IPS-20b (cell line): Measurements from ENCODE around the gene SRRM3.

Experiments
- H3K27ac ChIP-seq: one replicate; pipeline ENCODE4 v1.5.1; 2013; ENCODE audit warnings: low read length
- H3K27me3 ChIP-seq: 2 replicates; pipeline ENCODE4 v1.6.1; 2013; ENCODE audit warnings: mild to moderate bottlenecking, low read length, inconsistent platforms; ENCODE audit not compliant: insufficient read depth
- H3K36me3 ChIP-seq: 2 replicates; pipeline ENCODE4 v1.6.1; 2013; ENCODE audit warnings: low read depth, mild to moderate bottlenecking, inconsistent platforms, low read length, moderate library complexity; ENCODE audit not compliant: insufficient read depth
- H3K4me1 ChIP-seq: 2 replicates; pipeline ENCODE4 v1.6.1; 2013; ENCODE audit warnings: mild to moderate bottlenecking, control low read depth, inconsistent platforms, low read length, moderate library complexity; ENCODE audit not compliant: insufficient read depth
- H3K4me3 ChIP-seq: 2 replicates; pipeline ENCODE4 v1.5.1; 2013; ENCODE audit warnings: mild to moderate bottlenecking, low read length, inconsistent platforms
- H3K9ac ChIP-seq: 2 replicates; pipeline ENCODE4 v1.6.1; 2013; ENCODE audit warnings: low read depth, mild to moderate bottlenecking, inconsistent platforms, low read length, moderate library complexity
- H3K9me3 ChIP-seq: 2 replicates; pipeline ENCODE4 v1.6.1; 2013; ENCODE audit warnings: mild to moderate bottlenecking, low read depth, low read length, inconsistent platforms; ENCODE audit not compliant: insufficient read depth

Gene SRRM3

DNA sequence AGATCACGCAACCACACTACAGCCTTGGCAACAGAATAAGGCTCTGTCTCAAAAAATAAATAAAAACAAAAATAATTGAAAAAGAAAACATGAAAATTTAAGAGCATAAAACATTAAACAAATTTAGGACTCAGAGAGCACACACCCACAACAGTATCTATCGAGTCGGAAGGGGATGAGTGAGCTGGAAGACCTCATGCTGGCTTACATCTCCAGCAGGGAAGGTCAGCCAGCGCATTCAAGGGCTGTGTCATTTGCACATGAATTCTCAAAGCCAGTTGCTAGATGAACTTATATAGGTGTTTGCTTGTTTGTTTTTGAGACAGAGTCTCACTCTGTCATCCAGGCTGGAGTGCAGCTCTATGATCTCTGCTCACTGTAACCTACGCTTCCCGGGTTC lies 50.3 kb downstream of the SRRM3 start:
- Histone ChIP-seq H3K4me1 (peaks cover 6% of the 10 kb centered on the region; the same call in 1 of the 2 replicates), H3K9ac (no peak overlapping the region), H3K27me3 (no peaks in the 10 kb centered on the region), H3K36me3 (no peaks in the 10 kb centered on the region), H3K9me3 (no peaks in the 10 kb centered on the region), H3K27ac (no peak overlapping the region), H3K4me3 (no peak overlapping the region)

DNA sequence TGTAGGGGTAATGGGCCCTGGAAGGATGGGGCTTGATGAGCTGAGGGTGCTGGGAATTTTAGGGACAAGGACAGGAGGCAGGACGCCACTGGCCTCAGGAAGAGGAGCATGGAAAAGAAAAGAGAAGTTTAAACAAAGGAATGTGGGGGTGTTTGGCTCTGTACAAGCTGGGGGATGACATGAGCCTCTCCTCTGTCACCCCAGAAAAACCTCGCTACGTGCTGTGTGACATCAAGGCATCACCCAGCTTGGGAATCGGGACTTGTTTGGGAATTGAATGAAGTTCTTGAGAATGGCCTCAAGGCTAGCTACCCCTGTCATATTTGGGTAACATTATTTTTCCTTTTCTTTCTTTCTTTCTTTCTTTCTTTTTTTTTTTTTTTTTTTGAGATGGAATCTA lies 53.1 kb downstream of the SRRM3 start:
- peaks cover 6% of the 10 kb centered on the region; the same call in 1 of the 2 replicates for H3K4me1 ChIP-seq

DNA sequence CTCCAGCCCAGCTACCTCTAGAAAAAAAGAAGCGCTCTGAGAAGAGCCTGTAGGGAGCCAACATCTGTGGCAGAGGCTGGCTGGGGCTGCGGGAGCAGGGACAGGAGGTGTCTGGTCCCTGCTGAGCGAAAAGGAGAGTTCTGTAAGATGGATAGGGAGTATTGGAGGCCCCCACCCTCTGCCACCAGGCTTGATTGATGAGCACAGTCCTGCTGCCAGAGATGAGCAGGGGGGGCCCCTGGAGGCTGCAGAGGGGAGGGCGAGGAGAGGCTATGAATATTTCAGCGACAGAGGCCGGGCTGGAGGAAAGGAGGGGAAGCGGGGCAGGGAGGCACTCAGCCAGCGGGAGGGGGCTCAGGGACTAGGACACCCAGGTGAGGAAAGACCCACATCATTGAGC lies 56.3 kb downstream of the SRRM3 start:
- H3K9me3 ChIP-seq, result no peaks in the 10 kb centered on the region
- H3K27me3 ChIP-seq, result no peaks in the 10 kb centered on the region
- no peak overlapping the region for H3K27ac ChIP-seq
- no peak overlapping the region for H3K4me3 ChIP-seq
- no peak overlapping the region for H3K9ac ChIP-seq
- no peaks in the 10 kb centered on the region for H3K36me3 ChIP-seq
- H3K4me1 ChIP-seq, result peaks cover 6% of the 10 kb centered on the region; the same call in 1 of the 2 replicates

More for the DNA sequence above, 53.1 kb downstream of the SRRM3 start:
- Histone ChIP-seq H3K36me3 (no peaks in the 10 kb centered on the region), H3K27me3 (no peaks in the 10 kb centered on the region), H3K9ac (no peak overlapping the region), H3K27ac (no peak overlapping the region), H3K4me3 (no peak overlapping the region), H3K9me3 (no peaks in the 10 kb centered on the region)

DNA sequence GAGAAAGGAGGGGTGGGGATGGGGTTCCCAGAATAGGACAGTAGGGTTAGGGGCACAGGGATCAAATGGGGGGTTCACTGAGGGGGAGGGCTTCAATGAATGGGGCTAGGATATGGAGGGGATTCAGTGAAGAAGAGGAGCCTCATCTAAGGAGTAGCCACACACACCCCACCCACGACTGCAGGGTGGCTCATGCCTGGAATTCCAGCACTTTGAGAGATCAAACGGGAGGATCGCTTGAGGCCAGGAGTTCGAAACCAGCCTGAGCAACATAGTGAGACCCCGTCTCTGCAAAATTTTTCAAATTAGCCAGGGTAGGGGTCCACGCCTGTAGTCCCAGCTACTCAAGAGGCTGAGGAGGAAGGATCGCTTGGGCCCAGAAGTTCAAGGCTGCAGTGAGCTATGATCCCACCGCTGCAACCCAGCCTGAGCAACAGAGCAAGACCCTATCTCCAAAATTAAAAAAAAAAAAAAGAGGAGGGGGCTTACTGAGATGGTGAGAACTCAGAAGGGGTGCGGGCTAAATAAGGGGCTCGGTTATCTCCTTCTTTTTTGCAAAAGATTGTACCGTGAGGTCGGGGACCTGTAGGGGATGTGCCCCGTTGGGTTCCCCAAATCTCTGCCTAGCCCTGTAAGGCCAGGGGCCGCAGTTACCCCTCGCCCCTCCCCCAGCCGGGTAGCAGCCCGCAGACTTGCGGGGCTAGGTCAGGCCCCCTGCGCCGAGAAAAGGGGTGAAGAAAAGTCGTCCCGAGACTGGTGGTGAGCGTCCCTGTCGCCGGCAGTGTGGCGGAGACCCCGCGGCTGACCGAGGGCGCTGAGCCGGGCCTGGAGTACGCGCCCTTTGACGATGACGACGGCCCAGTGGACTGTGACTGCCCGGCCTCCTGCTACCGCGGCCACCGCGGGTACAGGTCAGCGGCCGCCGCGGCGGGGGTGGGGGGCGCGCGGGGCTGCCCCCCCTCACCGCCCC lies 57.7 kb downstream of the SRRM3 start:
- H3K4me3 ChIP-seq, result peak overlapping the region; percentile 75
- H3K4me1 ChIP-seq, result peaks cover 6% of the 10 kb centered on the region; the same call in 1 of the 2 replicates
- H3K9ac ChIP-seq, result peak overlapping the region; percentile 73; the same call in 1 of the 2 replicates

DNA sequence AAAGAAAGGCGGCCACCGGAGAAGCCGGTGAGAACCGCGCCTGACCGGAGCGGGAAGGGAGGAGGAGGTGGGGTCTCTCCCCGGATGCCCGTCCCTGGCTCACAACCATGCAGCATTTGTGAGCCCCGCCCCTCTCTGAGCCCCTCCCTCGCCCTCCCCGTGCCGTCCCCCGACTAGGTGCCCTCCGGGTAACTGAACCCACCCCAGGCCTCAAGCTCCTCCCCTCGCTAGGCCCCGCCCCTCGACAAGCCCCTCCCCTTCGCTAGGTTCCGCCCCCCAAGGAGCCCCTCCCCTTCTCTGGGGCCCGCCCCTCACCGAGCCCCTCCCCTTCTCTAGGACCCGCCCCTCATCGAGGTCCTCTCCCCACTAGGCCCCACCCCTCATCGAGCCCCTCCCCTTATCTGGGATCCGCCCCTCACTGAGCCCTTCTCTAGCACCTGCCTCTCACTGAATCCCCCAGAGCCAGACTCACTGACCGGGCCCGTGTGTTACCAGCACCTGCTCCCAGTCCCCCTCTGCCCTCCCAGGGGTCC lies 58.5 kb downstream of the SRRM3 start:
- peaks cover 6% of the 10 kb centered on the region; the same call in 1 of the 2 replicates for H3K4me1 ChIP-seq
- no peaks in the 10 kb centered on the region for H3K27me3 ChIP-seq
- no peaks in the 10 kb centered on the region for H3K36me3 ChIP-seq
- peak overlapping the region; percentile 75; the same call in 1 of the 2 replicates for H3K4me3 ChIP-seq
- no peak overlapping the region for H3K27ac ChIP-seq
- no peaks in the 10 kb centered on the region for H3K9me3 ChIP-seq
- peak overlapping the region; percentile 73; the same call in 1 of the 2 replicates for H3K9ac ChIP-seq

More for the DNA sequence above, 57.7 kb downstream of the SRRM3 start:
- H3K27me3 ChIP-seq, result no peaks in the 10 kb centered on the region
- H3K27ac ChIP-seq, result no peak overlapping the region
- no peaks in the 10 kb centered on the region for H3K9me3 ChIP-seq
- H3K36me3 ChIP-seq, result no peaks in the 10 kb centered on the region

DNA sequence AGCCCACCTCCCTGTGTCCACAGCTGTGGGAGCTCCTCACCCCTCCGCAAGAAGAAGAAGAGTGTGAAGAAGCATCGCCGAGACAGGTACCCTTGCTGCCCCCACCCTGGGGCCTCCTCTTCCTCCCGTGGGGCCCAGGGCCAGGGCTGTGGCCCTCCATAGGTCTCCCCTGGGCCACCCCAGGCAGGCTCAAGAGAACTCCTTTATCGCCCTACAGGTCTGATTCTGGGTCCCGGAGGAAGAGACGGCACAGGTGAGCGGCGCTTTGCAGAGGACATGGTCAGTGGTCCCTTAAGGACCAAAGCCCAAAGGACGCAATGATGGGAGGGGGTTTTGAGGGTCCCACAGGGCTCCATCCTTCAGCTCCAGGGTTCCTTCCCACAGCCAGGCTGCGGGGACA lies 59.6 kb downstream of the SRRM3 start:
- Histone ChIP-seq H3K9me3 (no peaks in the 10 kb centered on the region), H3K4me1 (peaks cover 6% of the 10 kb centered on the region; the same call in 1 of the 2 replicates)

DNA sequence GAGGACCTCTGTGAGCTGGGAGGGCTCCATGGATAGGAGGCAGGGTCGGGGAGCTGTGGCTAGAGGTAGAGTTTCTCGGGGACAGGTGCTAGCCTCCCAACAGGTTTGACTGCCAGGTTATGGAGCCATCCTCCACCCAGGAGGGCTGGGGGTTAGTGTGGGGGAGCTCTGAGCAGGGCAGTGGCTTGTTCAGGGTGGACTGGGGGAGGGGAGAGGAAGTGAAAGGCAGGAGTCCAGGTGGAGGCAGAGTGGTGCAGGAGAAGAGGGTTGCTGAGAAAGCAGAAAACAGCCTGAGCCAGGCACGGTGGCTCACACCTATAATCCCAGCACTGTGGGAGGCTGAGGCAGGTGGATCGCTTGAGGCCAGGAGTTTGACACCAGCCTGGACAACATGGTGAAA lies 60.2 kb downstream of the SRRM3 start:
- H3K4me1 ChIP-seq, result peaks cover 6% of the 10 kb centered on the region; the same call in 1 of the 2 replicates
- H3K4me3 ChIP-seq, result no peak overlapping the region
- H3K36me3 ChIP-seq, result no peaks in the 10 kb centered on the region
- H3K9me3 ChIP-seq, result no peaks in the 10 kb centered on the region
- H3K9ac ChIP-seq, result no peak overlapping the region
- H3K27ac ChIP-seq, result no peak overlapping the region
- peaks cover 5% of the 10 kb centered on the region for H3K27me3 ChIP-seq

More for the DNA sequence above, 59.6 kb downstream of the SRRM3 start:
- H3K9ac ChIP-seq, result no peak overlapping the region
- no peaks in the 10 kb centered on the region for H3K27me3 ChIP-seq
- H3K36me3 ChIP-seq, result no peaks in the 10 kb centered on the region
- H3K4me3 ChIP-seq, result no peak overlapping the region
- H3K27ac ChIP-seq, result no peak overlapping the region

DNA sequence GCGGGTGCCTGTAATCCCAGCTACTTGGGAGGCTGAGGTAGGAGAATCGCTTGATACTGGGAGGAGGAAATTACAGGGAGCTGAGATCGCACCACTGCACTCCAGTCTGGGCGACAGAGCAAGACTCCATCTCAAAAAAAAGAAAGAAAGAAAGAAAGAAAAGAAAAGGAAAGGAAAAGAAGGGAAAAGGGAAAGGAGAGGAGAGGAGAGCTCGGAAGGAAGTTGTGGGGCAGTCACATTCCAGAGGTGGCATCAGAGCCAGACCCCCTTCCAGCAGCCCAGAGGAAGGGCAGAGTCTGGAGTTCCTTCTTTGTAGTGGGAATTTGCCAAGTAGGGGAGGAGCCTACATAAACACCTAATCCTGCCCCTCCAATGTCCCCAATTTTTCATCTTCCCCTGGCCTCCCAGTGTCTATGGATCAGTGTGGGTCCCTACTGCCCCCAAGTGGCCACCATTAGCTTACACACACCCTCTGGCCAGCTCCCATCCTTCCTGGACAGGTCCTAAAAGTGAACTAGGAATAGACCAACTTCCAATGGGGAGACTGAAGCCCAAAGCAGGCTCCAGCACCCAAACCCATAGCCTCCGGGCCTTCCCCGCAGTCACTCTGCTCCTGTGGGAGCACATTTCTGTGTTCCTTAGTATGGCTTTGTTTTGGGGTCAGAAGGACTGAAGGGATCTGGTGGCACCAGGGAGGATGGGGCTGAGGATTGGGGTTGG lies 61.1 kb downstream of the SRRM3 start:
- H3K27me3 ChIP-seq, result peaks cover 11% of the 10 kb centered on the region
- H3K9me3 ChIP-seq, result no peaks in the 10 kb centered on the region
- peaks cover 6% of the 10 kb centered on the region; the same call in 1 of the 2 replicates for H3K4me1 ChIP-seq
- no peaks in the 10 kb centered on the region for H3K36me3 ChIP-seq
- no peak overlapping the region for H3K27ac ChIP-seq
- H3K9ac ChIP-seq, result no peak overlapping the region
- H3K4me3 ChIP-seq, result no peak overlapping the region

DNA sequence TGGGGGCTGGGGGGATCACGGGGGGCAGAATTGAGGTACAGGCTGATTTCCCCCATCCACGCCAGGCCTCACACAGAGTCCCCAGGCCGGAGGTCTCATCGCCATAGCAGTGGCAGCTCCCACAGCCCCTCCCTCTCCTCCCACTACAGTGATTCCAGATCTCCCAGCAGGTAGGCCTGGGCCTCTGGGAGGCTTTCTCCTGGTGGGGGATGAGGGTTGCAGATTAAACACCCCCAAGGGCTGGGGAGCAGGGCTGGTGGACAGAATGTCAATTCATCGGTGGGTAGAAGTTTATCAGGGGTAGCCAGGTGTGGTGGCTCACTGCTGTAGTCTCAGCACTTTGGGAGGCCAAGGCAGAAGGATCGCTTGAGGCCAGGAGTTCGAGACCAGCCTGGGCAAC lies 63.6 kb downstream of the SRRM3 start:
- H3K4me1 ChIP-seq, result peaks cover 16% of the 10 kb centered on the region; the same call in 1 of the 2 replicates
- peaks cover 28% of the 10 kb centered on the region for H3K27me3 ChIP-seq
- H3K4me3 ChIP-seq, result no peak overlapping the region
- H3K27ac ChIP-seq, result no peak overlapping the region
- H3K9me3 ChIP-seq, result no peaks in the 10 kb centered on the region
- H3K9ac ChIP-seq, result no peak overlapping the region
- H3K36me3 ChIP-seq, result no peaks in the 10 kb centered on the region

DNA sequence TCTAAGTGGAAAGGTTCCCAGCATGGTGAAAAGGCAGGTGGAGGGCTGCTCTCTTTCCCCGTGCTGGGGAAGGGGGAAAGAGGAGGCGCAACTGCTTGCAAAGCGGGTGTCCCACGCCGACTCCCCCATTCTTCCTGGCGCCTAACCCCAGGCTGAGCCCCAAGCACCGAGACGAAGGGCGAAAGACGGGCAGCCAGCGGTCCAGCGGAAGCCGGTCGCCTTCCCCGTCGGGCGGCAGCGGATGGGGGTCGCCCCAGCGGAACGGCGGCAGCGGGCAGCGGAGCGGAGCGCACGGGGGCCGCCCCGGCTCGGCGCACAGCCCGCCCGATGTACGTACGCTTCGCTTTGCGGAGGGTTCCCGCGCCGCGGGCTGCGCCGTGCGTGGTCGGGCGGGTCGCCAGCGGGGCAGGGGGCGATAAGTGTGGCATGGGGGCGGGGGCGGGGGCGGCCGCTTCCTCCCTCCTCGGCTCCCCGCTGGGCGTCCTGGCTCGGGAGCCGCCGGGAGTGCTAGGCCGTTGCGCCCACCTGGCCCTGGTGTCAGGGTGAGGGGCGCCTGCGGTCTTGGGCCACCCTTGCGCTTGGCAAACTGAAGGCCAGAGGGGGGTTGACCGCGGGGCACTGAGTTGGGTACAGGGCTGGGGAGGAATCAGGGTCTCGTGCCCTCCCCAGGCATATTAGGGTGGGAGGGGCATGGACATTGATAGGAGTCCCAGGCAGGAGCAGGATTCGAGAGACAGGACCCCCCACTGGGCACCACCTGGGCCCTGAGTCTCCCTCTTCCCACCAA lies 65.6 kb downstream of the SRRM3 start:
- H3K36me3 ChIP-seq, result no peaks in the 10 kb centered on the region
- H3K4me1 ChIP-seq, result peaks cover 10% of the 10 kb centered on the region; the same call in 1 of the 2 replicates
- H3K9ac ChIP-seq, result peak overlapping the region; percentile 65; the same call in 1 of the 2 replicates
- H3K9me3 ChIP-seq, result no peaks in the 10 kb centered on the region
- H3K27me3 ChIP-seq, result peaks cover 28% of the 10 kb centered on the region
- peak overlapping the region; percentile 63 for H3K4me3 ChIP-seq
- H3K27ac ChIP-seq, result no peak overlapping the region

DNA sequence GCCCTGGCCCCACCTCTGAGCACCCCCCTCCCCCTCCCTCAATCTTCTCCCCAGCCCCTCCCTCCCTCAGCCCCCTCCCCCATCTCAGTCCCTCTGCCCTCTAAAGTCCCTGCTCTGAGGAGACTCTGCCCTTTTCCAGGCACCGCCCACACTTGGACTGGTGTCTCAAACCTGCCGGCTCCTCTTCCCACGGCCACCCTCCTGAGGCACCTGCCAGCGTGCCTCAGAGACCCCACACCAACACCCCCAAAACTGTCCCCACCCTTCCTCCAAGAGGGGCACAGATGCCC lies 66.1 kb downstream of the SRRM3 start:
- H3K27ac ChIP-seq, result no peak overlapping the region
- H3K4me3 ChIP-seq, result no peak overlapping the region; the same call in 1 of the 2 replicates
- peaks cover 13% of the 10 kb centered on the region for H3K4me1 ChIP-seq
- H3K9ac ChIP-seq, result no peak overlapping the region
- peaks cover 28% of the 10 kb centered on the region for H3K27me3 ChIP-seq
- no peaks in the 10 kb centered on the region for H3K9me3 ChIP-seq
- no peaks in the 10 kb centered on the region for H3K36me3 ChIP-seq
